NB4 (cell line): ENCODE measurements around the gene COL21A1.

Experiments used
- CTCF ChIP-seq: IDR thresholded peaks from one replicate; pipeline ENCODE4 v1.5.1; 2012; ENCODE audit warnings: low read depth, low read length
- MAX ChIP-seq: IDR thresholded peaks from 2 replicates; pipeline ENCODE4 v1.6.1; 2011; ENCODE audit warnings: low read depth, low read length
- MYC ChIP-seq: IDR thresholded peaks from 2 replicates; pipeline ENCODE4 v1.6.1; 2011; ENCODE audit warnings: low read depth, low read length
- POLR2A ChIP-seq: IDR thresholded peaks from 2 replicates; pipeline ENCODE4 v1.6.1; 2011; ENCODE audit warnings: mild to moderate bottlenecking; ENCODE audit not compliant: insufficient read length; ENCODE audit errors: extremely low read depth

GRCh38 chr6:56087421-56087820 lies 160.0 kb downstream of the COL21A1 start:
- TF ChIP-seq CTCF (no peak), MAX (no peak), POLR2A (no peak), MYC (no peak)
